ENCODE results near the gene PARD3. TPM values are rescaled to one million over a fixed set of nuclear protein-coding genes. Genes with fewer than 3 reads are reported as not detected.

PARD3 gene
- total RNA-seq, 1 donor from 2014 or later, result 58.7 TPM

DNA sequence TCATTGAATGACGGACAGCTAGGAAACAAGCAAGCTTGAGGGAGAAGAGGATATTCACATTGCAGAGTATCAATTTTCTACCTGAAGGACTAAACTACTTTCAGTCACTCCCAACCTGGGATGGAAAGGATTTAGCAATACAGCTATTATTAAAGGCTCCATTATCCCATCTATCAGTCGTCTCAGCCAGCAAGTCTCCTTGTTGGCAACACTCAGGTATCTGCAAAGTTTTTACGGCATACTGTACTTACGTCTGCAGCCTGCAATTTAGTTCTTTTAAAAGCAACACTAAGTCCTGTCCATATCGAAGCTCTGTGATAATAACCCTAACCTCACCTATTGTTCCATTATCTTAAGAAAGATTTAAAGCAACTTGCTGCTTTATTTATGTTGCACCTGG, 689.4 kb downstream of the PARD3 start:
- Histone ChIP-seq H4K20me1 (ENCODE audit: low read depth) (no peaks in the 10 kb centered on the region), H3K36me3 (no peaks in the 10 kb centered on the region), H3K9ac (no peak overlapping the region), H2AFZ (replicated peaks) (no peak overlapping the region), H3K79me2 (ENCODE audit: low read depth) (no peaks in the 10 kb centered on the region), H3K4me1 (peaks cover 17% of the 10 kb centered on the region), H3K4me3 (no peak overlapping the region), H3K27me3 (no peaks in the 10 kb centered on the region), H3K9me3 (ENCODE audit: low read depth) (no peaks in the 10 kb centered on the region), H3F3A (ENCODE audit: low read depth) (peaks cover 12% of the 10 kb centered on the region), H3K4me2 (peak overlapping the region; percentile 64), H3K27ac (peak overlapping the region; percentile 81)
- peaks cover 40% of the 10 kb centered on the region for H3K4me1 Mint-ChIP-seq
- peaks cover 18% of the 10 kb centered on the region for H3K36me3 Mint-ChIP-seq
- H3K27me3 Mint-ChIP-seq (ENCODE audit: insufficient read depth, low read depth), result no peaks in the 10 kb centered on the region
- H3K9me3 Mint-ChIP-seq, result peaks cover 4% of the 10 kb centered on the region
- H3K4me3 Mint-ChIP-seq, result no peak overlapping the region
- H3K27ac Mint-ChIP-seq, result no peak overlapping the region
- no peak for DNase-seq (ENCODE audit: low spot score)
- TF ChIP-seq EZH2phosphoT487 (IDR thresholded peaks at IDR 0.05) (no peak), EZH2 (IDR thresholded peaks at IDR 0.05) (no peak)
- TF ChIP-seq, protein P1, sequence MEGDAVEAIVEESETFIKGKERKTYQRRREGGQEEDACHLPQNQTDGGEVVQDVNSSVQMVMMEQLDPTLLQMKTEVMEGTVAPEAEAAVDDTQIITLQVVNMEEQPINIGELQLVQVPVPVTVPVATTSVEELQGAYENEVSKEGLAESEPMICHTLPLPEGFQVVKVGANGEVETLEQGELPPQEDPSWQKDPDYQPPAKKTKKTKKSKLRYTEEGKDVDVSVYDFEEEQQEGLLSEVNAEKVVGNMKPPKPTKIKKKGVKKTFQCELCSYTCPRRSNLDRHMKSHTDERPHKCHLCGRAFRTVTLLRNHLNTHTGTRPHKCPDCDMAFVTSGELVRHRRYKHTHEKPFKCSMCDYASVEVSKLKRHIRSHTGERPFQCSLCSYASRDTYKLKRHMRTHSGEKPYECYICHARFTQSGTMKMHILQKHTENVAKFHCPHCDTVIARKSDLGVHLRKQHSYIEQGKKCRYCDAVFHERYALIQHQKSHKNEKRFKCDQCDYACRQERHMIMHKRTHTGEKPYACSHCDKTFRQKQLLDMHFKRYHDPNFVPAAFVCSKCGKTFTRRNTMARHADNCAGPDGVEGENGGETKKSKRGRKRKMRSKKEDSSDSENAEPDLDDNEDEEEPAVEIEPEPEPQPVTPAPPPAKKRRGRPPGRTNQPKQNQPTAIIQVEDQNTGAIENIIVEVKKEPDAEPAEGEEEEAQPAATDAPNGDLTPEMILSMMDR (IDR thresholded peaks at IDR 0.05), result no peak

DNA sequence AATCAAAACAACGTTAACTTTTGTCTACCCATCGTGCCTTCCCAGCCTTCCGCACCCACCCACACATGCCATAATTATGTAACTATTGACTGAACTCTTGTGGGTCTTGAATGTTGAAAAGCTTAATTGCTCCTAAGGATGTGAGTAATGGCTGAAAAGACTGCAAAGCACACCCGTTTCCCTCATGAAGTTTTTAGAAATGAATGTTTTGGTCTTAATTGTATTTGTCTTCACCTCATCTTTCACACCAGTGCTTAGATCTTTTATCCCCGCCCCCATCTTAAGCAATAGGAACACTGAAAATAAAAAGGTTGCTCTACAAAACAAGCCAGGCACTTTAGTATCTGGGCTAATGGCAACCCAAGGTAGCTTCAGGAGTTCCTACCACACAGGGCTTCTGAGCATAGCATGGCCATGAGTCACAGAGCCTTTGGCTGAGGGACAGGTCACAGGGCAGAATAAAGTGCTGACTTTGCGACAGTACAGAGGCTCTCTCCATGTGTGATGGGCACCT, 690.5 kb downstream of the PARD3 start:
- Histone ChIP-seq H3K4me1 (peaks cover 17% of the 10 kb centered on the region), H3K9ac (no peak overlapping the region), H3K79me2 (ENCODE audit: low read depth) (no peaks in the 10 kb centered on the region), H3K9me3 (ENCODE audit: low read depth) (no peaks in the 10 kb centered on the region), H2AFZ (replicated peaks) (no peak overlapping the region), H3K4me3 (no peak overlapping the region), H3K4me2 (no peak overlapping the region), H4K20me1 (ENCODE audit: low read depth) (no peaks in the 10 kb centered on the region), H3K36me3 (no peaks in the 10 kb centered on the region), H3K27me3 (no peaks in the 10 kb centered on the region), H3F3A (ENCODE audit: low read depth) (peaks cover 12% of the 10 kb centered on the region), H3K27ac (no peak overlapping the region)
- no peak overlapping the region for H3K27ac Mint-ChIP-seq
- no peak overlapping the region for H3K4me3 Mint-ChIP-seq
- H3K27me3 Mint-ChIP-seq (ENCODE audit: insufficient read depth, low read depth), result no peaks in the 10 kb centered on the region
- H3K4me1 Mint-ChIP-seq, result peaks cover 40% of the 10 kb centered on the region
- H3K36me3 Mint-ChIP-seq, result peaks cover 9% of the 10 kb centered on the region
- DNase-seq (ENCODE audit: low spot score), result no peak
- H3K9me3 Mint-ChIP-seq, result no peaks in the 10 kb centered on the region
- TF ChIP-seq, protein P1 (IDR thresholded peaks at IDR 0.05), result no peak
- TF ChIP-seq EZH2 (IDR thresholded peaks at IDR 0.05) (no peak), EZH2phosphoT487 (IDR thresholded peaks at IDR 0.05) (no peak)

DNA sequence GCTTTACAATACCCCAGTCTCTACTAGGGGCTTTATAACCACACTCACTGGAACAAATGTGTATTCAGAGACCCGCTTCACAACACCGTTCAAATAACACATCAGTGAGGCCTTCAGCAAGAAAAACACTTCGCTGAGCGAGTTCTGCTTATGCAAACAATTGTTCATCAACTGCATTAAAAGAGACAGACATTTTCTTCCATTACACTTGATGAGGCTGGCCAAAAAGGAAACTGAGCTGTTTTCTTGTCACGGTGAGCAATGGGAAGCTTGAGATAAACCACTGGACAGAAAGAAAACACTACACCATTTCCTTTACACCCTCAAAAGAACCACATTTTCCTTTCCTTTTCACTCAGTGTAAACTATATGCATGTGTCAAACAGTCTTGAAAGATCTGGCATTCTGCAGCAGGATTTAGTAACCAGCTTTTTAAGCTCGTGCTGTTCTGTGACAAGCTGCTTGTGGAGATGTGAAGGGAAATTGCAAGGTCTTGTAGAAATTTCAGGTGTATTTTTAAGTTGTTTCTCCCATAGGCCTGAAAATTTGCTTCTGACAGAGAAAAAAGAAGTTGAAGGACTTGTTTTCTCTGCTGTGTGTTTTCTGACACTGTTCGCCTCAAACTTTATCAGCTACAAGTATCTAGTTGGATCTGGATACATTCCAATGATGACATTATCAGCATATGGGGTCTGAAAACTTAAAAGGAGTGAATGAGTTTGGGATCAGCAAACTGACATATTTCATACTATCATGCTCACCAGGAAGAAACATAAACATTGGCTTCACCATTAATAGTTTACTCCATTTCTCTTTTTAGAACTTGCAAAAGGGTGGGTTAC, 693.1 kb downstream of the PARD3 start:
- H3K4me2 ChIP-seq, result no peak overlapping the region
- no peaks in the 10 kb centered on the region for H3K27me3 ChIP-seq
- no peak overlapping the region for H2AFZ ChIP-seq (replicated peaks)
- TF ChIP-seq EZH2phosphoT487 (IDR thresholded peaks at IDR 0.05) (no peak), EZH2 (IDR thresholded peaks at IDR 0.05) (no peak)
- TF ChIP-seq, protein P1 (IDR thresholded peaks at IDR 0.05), result no peak
- Mint-ChIP-seq H3K27ac (no peak overlapping the region), H3K27me3 (ENCODE audit: insufficient read depth, low read depth) (no peaks in the 10 kb centered on the region), H3K4me1 (peaks cover 49% of the 10 kb centered on the region), H3K9me3 (no peaks in the 10 kb centered on the region), H3K4me3 (no peak overlapping the region), H3K36me3 (peaks cover 9% of the 10 kb centered on the region)
- no peak overlapping the region for H3K9ac ChIP-seq
- no peaks in the 10 kb centered on the region for H3K36me3 ChIP-seq
- H3K4me3 ChIP-seq, result no peak overlapping the region
- H3F3A ChIP-seq (ENCODE audit: low read depth), result peaks cover 12% of the 10 kb centered on the region
- H3K27ac ChIP-seq, result no peak overlapping the region
- no peaks in the 10 kb centered on the region for H3K79me2 ChIP-seq (ENCODE audit: low read depth)
- H4K20me1 ChIP-seq (ENCODE audit: low read depth), result no peaks in the 10 kb centered on the region
- no peak for DNase-seq (ENCODE audit: low spot score)
- H3K4me1 ChIP-seq, result peaks cover 19% of the 10 kb centered on the region
- H3K9me3 ChIP-seq (ENCODE audit: low read depth), result no peaks in the 10 kb centered on the region

Measured in neural progenitor cell (in vitro differentiated cells).